Suprapubic skin (tissue), 4 donors: Measurements from ENCODE around the gene SLC2A5.

Source experiments
- CTCF ChIP-seq, 2 donors: fragments of 200-600 bp in 1 of 2; fragments of 450-650 bp in 1 of 2; sonication (generic) in 1 of 2; IDR thresholded peaks; one replicate each; pipeline ENCODE4 v1.5.1; 2016 to 2019; ENCODE audit warnings: antibody characterized with exemption in 2 of 2, mild to moderate bottlenecking in 1 of 2, moderate library complexity in 1 of 2
- EP300 ChIP-seq: sonication (generic); formaldehyde crosslinking; IDR thresholded peaks from one replicate; pipeline ENCODE4 v1.6.1; 2017; ENCODE audit warnings: antibody characterized with exemption
- POLR2A ChIP-seq, 2 donors: fragments of 450-650 bp; IDR thresholded peaks; one replicate each; pipeline ENCODE4 v1.6.1; 2017; ENCODE audit warnings: antibody characterized with exemption in 2 of 2, mild to moderate bottlenecking in 2 of 2, moderate library complexity in 2 of 2
- POLR2AphosphoS5 ChIP-seq, 3 donors: sonication (generic); formaldehyde crosslinking; IDR thresholded peaks; one replicate each; pipeline ENCODE4 v1.6.1; 2017; ENCODE audit warnings: antibody characterized with exemption in 3 of 3

GRCh38 chr1:9085306-9085940, 16.0 kb upstream of the SLC2A5 start:
- no peak for TF ChIP-seq CTCF (IDR thresholded peaks at IDR 0.05)
- TF ChIP-seq POLR2AphosphoS5 (IDR thresholded peaks at IDR 0.05), result no peak
- no peak for TF ChIP-seq POLR2A (IDR thresholded peaks at IDR 0.05)
- no peak for TF ChIP-seq EP300
